Liver (tissue), 3 donors: ENCODE data around the gene DRGX.

Experiments
- HNF4A ChIP-seq, 2 donors: conservative IDR thresholded peaks; 2 replicates each; pipeline ENCODE4 v1.6.1; 2016; ENCODE audit warnings: antibody characterized with exemption in 2 of 2, mild to moderate bottlenecking in 2 of 2
- JUND ChIP-seq, 2 donors: IDR thresholded peaks; 2 replicates each; pipeline ENCODE4 v1.6.1; 2016; ENCODE audit warnings: antibody characterized with exemption in 2 of 2
- RAD21 ChIP-seq, 2 donors: IDR thresholded peaks; 2 replicates each; pipeline ENCODE4 v1.6.1; 2016; ENCODE audit warnings: antibody characterized with exemption in 2 of 2, mild to moderate bottlenecking in 2 of 2
- RXRA ChIP-seq, 2 donors: IDR thresholded peaks; 2 replicates each; pipeline ENCODE4 v1.6.1; 2017 to 2018; ENCODE audit warnings: antibody characterized with exemption in 2 of 2, mild to moderate bottlenecking in 1 of 2
- TAF1 ChIP-seq: conservative IDR thresholded peaks from 2 replicates; pipeline ENCODE4 v1.6.1; 2016; ENCODE audit warnings: antibody characterized with exemption, mild to moderate bottlenecking
- YY1 ChIP-seq: IDR thresholded peaks from 2 replicates; pipeline ENCODE4 v1.6.1; 2016; ENCODE audit warnings: antibody characterized with exemption, mild to moderate bottlenecking
- TF ChIP-seq, protein P1 (sequence below): fragments of 150-350 bp; IDR thresholded peaks from 2 replicates; pipeline ENCODE4 v1.5.1; 2017; ENCODE audit warnings: improper control_type of control experiment, low read depth, low read length; ENCODE audit not compliant: missing input control
- TF ChIP-seq, protein P2 (sequence below): IDR thresholded peaks from 2 replicates; pipeline ENCODE4 v1.6.1; 2016; ENCODE audit warnings: antibody characterized with exemption
- TF ChIP-seq, protein P3 (sequence below): IDR thresholded peaks from 2 replicates; pipeline ENCODE4 v1.6.1; 2016; ENCODE audit warnings: antibody characterized with exemption, mild to moderate bottlenecking
- TF ChIP-seq, protein P4 (sequence below): IDR thresholded peaks from 2 replicates; pipeline ENCODE4 v1.6.1; 2016; ENCODE audit warnings: antibody characterized with exemption
- TF ChIP-seq, protein P5 (sequence below): IDR thresholded peaks from 2 replicates; pipeline ENCODE4 v1.6.1; 2016; ENCODE audit warnings: antibody characterized with exemption
- donor health status: healthy.
- donor health status: healthy.

DNA sequence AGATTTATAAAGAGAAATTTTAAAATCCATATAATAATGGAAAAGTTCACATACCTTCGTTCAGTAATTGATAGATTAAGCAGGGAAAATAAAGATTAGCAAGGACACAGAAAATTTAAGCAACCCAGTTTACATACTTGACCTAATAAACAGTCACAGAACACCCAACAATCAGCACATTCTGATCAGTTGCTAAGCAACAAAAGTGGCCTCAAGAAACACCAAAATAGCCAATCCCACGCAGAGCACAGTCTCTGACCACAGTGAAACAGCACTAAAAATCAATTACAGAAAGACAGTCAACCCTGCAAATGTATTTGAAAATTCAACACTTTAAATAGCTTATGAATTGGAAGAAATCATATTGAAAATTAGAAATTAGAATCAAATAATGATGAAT lies 39.3 kb upstream of the DRGX start:
- TF ChIP-seq, protein P1, sequence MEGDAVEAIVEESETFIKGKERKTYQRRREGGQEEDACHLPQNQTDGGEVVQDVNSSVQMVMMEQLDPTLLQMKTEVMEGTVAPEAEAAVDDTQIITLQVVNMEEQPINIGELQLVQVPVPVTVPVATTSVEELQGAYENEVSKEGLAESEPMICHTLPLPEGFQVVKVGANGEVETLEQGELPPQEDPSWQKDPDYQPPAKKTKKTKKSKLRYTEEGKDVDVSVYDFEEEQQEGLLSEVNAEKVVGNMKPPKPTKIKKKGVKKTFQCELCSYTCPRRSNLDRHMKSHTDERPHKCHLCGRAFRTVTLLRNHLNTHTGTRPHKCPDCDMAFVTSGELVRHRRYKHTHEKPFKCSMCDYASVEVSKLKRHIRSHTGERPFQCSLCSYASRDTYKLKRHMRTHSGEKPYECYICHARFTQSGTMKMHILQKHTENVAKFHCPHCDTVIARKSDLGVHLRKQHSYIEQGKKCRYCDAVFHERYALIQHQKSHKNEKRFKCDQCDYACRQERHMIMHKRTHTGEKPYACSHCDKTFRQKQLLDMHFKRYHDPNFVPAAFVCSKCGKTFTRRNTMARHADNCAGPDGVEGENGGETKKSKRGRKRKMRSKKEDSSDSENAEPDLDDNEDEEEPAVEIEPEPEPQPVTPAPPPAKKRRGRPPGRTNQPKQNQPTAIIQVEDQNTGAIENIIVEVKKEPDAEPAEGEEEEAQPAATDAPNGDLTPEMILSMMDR, result no peak
- TF ChIP-seq, protein P2, sequence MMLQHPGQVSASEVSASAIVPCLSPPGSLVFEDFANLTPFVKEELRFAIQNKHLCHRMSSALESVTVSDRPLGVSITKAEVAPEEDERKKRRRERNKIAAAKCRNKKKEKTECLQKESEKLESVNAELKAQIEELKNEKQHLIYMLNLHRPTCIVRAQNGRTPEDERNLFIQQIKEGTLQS, result no peak
- TF ChIP-seq, protein P3, sequence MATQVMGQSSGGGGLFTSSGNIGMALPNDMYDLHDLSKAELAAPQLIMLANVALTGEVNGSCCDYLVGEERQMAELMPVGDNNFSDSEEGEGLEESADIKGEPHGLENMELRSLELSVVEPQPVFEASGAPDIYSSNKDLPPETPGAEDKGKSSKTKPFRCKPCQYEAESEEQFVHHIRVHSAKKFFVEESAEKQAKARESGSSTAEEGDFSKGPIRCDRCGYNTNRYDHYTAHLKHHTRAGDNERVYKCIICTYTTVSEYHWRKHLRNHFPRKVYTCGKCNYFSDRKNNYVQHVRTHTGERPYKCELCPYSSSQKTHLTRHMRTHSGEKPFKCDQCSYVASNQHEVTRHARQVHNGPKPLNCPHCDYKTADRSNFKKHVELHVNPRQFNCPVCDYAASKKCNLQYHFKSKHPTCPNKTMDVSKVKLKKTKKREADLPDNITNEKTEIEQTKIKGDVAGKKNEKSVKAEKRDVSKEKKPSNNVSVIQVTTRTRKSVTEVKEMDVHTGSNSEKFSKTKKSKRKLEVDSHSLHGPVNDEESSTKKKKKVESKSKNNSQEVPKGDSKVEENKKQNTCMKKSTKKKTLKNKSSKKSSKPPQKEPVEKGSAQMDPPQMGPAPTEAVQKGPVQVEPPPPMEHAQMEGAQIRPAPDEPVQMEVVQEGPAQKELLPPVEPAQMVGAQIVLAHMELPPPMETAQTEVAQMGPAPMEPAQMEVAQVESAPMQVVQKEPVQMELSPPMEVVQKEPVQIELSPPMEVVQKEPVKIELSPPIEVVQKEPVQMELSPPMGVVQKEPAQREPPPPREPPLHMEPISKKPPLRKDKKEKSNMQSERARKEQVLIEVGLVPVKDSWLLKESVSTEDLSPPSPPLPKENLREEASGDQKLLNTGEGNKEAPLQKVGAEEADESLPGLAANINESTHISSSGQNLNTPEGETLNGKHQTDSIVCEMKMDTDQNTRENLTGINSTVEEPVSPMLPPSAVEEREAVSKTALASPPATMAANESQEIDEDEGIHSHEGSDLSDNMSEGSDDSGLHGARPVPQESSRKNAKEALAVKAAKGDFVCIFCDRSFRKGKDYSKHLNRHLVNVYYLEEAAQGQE, result no peak
- TF ChIP-seq TAF1 (no peak), JUND (IDR thresholded peaks at IDR 0.05) (no peak), RXRA (IDR thresholded peaks at IDR 0.05) (no peak), YY1 (no peak), RAD21 (IDR thresholded peaks at IDR 0.05) (no peak), HNF4A (conservative IDR thresholded peaks at IDR 0.05) (no peak)
- TF ChIP-seq, protein P4, sequence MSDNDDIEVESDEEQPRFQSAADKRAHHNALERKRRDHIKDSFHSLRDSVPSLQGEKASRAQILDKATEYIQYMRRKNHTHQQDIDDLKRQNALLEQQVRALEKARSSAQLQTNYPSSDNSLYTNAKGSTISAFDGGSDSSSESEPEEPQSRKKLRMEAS, result no peak
- TF ChIP-seq, protein P5, sequence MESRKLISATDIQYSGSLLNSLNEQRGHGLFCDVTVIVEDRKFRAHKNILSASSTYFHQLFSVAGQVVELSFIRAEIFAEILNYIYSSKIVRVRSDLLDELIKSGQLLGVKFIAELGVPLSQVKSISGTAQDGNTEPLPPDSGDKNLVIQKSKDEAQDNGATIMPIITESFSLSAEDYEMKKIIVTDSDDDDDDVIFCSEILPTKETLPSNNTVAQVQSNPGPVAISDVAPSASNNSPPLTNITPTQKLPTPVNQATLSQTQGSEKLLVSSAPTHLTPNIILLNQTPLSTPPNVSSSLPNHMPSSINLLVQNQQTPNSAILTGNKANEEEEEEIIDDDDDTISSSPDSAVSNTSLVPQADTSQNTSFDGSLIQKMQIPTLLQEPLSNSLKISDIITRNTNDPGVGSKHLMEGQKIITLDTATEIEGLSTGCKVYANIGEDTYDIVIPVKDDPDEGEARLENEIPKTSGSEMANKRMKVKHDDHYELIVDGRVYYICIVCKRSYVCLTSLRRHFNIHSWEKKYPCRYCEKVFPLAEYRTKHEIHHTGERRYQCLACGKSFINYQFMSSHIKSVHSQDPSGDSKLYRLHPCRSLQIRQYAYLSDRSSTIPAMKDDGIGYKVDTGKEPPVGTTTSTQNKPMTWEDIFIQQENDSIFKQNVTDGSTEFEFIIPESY, result no peak
